GM21717 (cell line): ENCODE measurements around the gene PPP1R3F.

Source experiments
- ATAC-seq: cut with Tn5 transposase; IDR thresholded peaks from one replicate; pipeline ENCODE4 v1.9.1; 2021; ENCODE audit warnings: mild to moderate bottlenecking, moderate library complexity; ENCODE audit not compliant: unreplicated experiment

Gene PPP1R3F

DNA sequence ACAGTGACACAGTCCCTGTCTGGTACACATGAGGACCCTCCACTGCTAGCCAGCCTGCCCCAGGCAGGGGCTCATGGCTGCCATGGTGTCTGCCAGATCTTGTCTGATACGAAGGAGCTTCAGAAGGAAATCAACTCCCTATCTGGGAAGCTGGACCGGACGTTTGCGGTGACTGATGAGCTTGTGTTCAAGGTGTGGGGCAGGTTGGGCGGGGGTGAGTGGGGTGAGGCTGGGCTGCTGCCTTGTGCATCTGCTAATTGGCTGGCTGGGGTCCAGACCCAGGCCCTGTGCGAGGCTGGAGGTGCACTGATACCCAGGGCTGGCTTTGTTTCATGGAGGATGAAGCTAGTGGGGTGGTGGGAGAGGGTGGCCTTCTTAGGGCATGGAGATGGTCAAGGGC lies 20.5 kb upstream of the PPP1R3F start:
- no peak for ATAC-seq

DNA sequence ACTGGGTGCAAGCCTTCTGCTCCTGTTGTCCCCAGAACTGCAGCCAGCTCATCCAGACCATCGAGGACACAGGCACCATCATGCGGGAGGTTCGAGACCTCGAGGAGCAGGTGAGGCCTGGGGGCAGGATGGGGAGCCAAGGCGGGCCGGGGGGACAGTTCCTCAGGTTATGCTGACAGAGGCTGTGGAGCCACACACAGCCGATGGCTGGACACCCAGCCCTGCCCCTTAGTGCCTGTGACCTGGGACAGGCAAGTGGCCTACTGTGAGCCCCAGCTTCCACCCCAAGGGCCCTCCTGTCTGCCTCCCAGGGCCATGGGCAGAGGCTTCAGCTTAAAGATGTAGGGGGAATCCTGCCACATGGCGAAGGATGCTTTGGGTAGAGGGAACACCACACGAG lies 20.0 kb upstream of the PPP1R3F start:
- ATAC-seq, result no peak

DNA sequence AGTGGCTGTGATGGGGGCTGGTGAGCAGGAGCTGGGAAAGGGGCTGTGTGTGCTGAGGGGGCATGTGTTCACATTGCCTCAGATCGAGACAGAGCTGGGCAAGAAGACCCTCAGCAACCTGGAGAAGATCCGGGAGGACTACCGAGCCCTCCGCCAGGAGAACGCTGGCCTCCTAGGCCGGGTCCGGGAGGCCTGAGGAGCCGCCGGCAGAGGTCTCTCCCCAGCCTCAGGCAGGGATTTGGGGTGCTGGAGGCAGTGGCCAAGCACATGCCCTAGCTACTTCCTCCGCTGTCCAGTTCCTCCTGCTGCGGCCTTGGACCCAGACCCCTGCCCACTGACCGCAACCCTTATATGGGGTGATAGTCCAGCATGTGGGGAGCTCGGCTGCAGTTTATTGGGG lies 19.5 kb upstream of the PPP1R3F start:
- no peak for ATAC-seq

DNA sequence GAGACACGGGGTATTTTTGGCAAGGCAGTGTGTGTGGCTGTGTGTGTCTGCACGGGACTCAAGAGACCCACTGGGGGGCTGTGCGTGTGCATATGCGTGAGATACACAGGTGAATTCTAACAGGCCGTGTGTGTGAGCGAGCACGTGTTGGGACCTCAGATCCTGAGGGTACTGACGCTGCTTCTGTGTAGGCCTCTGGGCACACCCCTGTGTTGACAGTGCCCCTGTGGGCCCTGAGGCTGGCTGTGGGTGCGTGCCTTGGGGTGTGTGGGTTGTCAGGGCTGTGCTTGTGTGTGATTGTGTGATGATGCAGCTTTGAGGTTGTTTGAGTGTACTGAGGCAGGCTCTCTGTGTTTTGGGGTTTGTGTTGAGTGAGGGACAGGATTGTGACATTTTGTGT lies 19.0 kb upstream of the PPP1R3F start:
- no peak for ATAC-seq

DNA sequence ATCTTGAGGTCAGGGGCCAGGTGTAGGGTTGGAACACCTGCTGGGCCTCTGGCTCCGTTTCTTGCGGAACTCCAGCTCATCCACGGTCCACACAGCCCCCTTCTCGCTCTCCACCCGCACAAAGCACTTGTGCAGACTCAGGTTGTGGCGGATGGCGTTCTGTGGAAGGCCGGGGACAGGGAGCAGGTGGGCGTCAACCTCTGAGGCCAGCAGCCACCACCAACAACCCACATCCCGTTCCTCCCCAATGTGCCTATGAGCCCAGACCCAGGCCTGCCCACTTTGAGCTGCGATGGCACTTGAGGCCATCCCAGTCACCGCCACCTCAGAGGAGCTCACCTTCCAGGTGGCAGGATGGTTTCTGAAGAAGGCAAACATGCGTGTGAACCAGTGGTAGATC lies 18.3 kb upstream of the PPP1R3F start:
- no peak for ATAC-seq

DNA sequence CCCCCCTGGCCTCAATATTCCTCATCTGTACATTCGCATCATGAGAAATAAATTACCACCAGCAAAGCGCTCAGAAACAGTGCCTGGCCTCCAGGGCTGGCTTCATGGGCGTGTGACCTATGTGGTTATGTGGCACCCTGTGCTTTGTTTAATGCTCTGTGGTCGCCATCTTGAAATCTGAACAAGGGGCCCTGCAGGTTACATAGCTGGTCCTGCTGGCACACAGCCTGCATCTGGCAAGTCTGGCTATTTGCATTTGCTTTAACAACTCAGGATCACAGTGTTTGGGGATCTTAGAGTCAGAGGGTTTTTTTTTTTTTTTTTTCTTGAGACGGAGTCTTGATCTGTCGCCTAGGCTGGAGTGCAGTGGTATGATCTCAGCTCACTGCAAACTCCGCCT lies 15.0 kb upstream of the PPP1R3F start:
- no peak for ATAC-seq

DNA sequence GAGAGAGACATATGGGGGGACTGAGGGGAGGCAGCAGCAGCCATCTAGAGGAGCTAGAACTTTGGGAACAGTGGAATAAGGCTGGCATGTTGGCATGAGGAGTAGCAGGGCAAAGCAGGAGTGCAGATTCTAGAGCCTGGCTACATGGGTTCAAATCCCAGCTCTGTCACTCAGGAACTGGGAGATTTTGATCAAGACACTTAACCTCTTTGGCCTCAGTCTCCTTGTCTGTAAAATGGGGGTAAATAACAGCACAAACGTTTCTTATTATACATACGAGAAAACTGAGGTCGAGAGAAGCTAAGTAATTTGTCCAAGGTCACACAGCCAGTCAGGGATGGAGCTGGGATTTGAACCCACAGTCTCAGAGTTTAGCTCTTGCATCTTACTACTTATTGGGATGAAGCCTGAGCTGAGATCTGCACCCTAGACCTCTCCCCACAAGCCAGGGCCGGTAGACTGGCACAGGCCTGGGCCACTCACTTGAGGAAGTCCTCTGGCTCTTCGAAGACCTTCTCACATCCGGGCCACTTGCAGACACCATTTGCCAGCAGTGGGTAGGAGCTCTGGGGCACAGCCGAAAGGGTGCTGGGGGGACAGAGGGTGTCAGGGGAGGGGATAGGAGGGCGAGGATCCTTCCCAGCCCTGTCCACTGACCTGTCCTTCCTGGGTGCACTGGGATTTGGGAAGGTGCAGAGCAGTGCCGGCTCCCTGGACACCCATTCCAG lies 13.2 kb upstream of the PPP1R3F start:
- no peak for ATAC-seq

DNA sequence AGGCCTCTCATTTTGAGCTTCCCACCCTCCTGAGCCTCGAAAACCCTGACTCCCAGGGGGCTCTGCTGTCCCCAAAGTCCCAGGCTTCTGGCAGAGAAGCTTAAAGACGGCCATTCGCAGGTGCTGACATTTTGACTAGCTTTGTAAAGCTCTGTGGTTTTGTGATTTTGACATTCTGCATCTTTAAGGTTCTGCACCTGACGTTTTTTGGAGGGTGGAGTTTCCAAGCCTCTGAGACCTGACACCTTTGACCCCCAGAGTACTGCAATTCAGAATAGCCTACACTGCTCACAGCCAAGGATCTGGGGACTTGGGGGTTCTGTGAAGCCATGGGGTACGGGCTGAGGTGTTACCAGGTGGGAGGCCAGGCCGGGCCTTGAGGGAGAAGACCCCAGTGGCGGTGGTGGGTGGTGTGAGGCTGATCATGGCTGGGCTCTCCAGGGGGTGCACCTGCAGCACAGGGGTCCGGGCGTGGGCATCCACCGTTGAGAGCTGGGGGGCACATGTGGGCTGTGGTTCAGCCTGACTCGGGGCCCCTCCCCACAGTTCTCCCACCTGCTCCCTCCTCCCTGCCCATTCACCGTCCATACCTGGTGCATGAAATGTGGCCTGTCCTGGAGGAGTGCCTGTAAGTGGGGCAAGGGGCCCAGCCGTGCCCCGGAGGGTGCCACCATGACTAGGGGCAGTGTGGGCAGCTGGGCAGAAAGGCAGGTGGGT lies 12.4 kb upstream of the PPP1R3F start:
- ATAC-seq, result no peak

DNA sequence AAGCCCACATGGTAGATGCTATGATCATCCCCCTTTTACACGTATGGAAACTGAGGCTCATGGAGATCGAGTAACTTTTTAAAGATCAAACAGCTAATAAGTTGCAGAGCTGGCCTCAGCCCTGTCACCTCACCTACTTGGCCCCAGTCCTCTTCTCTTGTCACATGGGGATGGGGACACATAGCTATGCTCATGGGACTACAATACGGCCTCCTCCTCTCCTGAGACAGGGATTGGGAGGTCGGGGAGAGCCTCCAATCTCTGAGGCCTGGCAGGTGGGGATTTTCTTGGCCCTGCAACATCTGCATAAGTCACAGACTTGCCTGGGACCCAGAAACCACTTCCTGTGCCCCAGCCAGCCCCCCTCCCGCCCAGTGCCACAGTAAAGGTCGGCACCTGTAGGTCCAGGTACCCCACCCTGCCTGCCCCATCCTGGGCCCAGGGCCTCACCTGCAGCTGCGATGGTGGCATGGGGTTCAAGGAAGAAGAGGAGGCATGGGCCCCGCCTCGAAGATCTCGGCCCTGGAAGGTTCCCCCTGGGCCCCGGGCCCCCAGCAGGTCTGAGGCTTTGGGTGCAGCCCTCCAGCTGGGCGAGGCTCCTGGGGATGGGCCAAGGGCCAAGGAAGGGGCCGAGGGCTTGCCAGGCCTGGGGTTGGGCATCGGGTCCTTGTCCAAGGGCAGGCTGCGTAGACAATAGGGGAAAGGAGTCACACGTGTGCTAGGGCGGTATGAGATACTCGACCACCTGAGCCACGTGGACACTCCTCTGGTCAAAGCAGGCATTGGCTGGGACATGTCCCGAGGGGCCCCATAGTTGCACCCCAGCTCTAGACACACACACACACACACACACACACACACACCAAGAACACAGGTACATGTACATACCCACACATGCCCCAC lies 11.5 kb upstream of the PPP1R3F start:
- ATAC-seq, result no peak

DNA sequence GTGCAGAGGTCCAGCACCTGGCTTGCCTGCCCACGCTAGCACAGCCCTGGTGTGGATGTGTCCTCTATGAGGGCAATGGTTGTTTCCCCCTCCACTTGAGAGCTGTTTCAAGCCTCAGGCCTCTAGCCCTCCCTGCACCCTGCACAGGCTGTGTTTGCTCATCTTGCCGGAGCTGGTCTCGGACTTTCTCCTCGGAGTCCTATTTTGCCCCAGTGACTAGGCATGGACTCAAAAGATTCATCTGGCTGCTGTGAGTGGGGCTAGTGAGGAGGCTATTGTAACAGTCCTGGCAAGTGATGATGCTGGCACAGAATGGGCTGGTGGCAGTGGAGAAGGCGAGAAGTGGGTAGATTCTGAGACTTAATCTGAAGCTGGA lies 10.9 kb upstream of the PPP1R3F start:
- no peak for ATAC-seq

DNA sequence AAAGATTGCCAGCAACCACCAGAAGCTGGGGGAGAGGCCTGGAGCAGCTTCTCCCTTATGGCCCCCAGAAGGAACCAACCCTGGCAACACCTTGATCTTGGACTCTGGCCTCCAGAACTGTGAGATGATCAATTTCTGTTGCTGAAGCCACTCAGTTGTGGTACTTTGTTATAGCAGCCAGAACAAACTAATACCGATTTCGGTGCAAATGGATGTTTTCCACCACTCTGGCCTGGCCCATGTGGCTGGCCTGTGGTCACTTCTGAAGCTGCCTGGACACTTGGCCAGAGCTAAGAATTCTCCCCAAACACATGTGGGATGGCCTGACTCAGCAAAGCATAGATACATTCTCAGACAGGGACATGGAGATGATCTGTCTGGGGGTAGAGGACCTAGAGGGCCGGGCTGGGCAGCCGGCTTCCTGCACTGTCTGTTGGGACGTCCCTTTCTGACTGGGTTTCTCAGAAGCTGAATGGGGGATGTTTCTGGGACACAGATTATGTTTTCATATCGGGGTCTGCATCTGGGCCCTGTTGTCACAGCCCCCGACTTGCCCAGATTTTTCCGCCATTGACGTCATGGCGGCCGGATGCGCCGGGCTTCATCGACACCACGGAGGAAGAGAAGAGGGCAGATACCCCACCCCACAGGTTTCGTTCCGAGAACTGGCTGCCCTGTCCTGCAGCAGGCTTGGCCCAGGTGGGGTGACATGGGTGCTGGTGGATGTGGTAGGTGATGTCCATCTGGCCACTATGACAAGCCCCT lies 9.2 kb upstream of the PPP1R3F start:
- no peak for ATAC-seq

DNA sequence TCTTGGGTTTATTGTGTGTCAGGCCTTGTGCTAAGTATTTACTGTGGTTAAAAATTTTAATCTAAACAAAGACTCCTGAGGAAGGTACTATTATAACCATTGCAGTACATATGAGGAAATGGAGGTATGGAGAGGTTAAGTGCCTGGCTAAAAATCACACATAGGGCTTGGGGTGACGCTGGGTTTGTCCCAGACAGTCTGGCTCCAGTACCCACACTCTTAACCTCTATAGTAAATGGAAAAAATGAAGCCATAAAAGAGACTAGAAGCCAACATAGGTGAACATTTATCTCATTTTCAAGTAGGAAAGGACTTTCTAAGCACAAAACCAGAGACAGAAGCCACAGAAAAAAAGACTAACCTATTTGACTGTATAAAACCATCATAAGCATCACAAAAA lies 7.0 kb upstream of the PPP1R3F start:
- no peak for ATAC-seq

DNA sequence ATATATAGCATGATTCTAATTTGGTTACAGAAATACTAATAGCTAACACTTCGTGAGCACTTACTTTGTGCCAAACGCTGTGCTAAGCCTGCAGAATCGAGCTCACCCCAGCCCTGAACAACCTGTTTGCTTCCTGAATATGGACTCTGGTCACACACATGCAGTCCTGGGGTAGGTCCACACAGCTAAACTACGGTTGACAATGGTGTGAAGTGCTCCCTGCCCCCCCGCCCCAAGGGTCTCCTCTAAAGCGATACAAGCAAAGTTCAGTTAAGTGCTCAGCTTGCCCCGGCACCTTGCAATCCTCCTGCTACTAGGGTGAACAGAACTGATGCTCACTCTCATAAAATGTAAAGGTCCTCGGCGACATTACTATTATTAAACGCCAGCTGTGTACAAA lies 6.0 kb upstream of the PPP1R3F start:
- no peak for ATAC-seq

DNA sequence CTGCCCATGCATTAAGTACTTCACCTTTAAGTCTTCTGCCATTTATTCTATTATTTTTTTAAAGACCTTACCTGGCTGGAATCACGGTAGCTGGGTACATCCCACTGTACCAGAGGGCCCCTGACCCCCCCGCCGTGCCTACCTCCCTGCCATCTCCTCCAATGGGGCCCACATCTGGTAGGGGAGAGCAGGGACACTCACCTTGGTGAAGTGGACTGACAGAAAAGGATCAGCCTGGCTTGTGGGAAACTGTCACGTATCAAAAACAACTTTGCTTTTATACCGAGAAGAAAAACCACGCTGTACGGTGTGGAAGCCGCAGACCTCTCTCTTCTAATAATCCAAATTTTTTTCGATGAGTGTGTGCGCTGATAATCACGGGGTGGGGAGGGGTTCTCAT lies 5.1 kb upstream of the PPP1R3F start, which contains the start of gene FOXP3:
Gene FOXP3 (minus strand): TSS at position 251 of the 400 bp plus-strand sequence. CDS start 6,205 bp downstream, outside the sequence.
- no peak for ATAC-seq

DNA sequence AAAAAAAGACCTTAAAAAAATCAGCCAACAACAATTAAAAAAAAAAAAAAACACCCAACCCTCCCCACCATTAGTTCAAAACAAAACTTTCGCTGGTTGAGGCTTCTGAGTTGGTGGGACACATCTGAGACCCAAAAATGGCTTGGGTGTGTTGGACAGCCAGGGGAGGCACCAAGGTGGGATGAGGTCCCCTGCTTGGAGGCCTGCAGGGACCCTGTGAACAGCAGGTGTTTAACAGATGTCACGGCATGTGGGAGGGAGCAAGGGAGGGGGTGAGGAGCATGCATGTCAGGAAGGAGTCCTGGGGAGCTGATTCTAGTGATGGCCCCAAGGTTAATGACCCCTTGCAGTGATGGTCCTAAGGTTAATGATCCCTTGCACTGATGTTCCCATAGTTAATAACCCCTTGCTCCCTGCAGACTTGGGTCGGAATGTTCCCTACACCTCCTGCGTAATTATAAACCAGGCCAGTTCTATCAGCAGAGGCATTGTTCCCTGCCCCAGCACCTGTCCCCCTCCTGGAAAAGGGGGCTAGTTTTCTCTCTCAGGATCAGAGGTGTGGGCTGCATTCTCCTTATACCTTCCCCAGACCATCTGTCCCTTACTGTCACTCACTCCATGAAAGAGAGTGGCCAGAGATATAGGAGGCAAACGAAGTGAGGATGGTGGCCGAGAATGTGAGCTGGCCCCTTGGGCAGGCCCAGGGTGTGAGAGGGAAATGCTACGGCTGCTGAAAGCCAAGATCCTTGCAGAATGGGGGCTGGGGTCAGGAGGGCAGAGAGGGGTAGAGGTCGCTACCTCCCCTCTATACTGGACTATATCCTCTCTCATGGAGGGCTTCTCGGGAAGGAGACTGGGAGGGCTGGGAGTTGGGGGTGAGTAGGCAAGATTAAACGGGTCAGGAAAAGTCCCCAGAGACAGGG lies 2.8 kb upstream of the PPP1R3F start:
- no peak for ATAC-seq

DNA sequence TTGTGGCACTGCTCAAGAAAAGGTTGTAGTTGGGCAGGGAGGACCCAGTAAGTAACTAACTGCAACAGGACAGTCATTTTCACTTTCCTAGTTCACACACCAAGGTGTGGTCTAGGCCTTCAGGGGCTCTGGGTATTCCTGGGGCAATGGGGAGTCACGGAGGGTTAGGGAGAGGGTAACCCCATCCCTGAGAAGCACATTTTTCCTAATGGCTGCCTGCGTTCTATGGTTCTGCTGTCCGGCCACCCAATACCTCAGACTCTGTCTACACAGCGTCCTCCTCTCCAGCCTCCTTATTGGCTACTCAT lies 937 bp upstream of the PPP1R3F start:
- ATAC-seq, result no peak

DNA sequence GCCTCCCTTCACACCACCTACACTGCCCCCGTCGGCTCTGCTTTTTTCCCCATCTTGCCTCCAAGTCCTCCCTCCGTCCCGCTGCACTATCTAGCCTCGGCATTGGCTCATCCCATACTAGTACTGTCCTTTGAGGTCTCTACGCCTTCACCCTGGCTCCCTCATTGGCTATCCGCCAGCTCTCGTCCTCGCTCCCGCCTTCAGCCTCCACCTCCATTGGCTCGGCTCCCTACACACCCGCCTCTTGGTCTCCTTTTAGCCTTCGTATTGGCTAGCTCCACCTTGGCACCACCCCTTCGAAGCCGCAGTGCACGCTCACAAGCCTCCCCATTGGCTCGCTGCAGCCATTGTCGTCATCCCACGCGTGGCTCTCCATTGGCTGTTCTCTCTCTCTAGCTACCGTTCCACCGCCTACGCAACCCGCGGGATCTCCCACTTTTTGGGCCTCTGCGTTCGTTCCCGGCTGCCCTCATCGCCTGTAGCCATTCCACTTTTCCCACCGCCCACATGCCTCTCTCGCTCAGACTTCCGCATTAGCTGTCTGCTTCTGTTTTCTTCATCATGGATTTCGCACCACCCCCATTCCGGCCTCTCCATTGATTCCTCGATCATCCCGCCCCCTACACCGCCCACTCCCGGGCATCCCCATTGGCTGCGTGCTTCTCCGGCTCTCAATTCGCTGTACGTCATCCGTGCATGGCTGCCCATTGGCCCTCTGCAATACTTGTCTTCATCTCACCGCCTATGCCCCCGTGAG lies 405 bp upstream of the PPP1R3F start:
- ATAC-seq, result peak; percentile 87

DNA sequence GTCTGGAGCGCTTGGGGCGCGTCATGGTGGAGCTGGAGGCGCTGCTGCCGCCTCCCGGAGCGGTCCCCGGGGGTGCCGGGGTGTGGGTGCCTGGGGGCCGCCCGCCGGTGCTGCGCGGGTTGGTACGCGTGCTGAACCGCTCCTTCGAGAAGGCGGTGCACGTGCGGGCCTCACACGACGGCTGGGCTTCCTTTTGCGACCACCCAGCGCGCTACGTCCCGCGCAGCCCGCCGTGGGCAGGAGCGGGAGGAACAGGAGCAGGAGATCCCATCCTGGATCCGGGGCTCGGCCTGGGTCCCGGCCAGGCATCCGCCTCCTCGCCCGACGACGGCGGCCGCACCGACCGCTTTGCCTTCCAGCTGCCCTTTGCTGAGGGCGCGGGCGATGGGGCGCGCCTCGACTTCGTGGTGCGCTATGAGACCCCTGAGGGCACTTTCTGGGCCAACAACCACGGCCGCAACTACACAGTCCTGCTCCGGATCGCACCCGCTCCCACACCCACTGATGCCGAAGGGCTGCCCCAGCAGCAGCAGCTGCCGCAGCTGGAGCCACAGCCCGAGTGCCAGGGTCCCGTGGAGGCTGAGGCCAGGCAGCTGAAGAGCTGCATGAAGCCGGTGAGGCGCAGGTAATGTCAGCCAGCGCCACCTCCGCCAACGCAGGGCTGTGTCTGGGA lies 792 bp downstream of the PPP1R3F start:
- ATAC-seq, result no peak

DNA sequence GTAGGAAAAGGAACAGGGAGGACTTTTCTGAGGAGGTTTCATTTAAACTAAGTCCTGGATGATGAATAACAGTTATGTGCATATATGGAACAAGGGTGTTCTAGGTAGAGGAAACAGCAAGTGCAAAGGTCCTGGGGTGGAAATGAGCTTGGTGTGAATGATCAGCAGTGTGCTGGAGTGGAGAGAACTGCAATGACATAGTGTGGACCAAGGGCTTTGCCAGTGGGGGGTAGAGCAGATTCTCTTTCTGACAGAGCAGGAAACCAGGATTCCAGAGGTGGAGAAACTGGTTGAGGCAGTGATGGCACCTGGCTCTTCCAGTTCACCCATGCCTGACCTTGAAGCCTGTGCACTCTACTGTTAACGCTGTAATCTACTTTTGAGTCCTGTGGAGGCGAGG lies 1.7 kb downstream of the PPP1R3F start:
- ATAC-seq, result no peak
